ENCODE results near the gene HERPUD2. TPM values are rescaled to one million over a fixed set of nuclear protein-coding genes. Genes with fewer than 3 reads are reported as not detected.
"Not testable (repeated sequence)": the region's sequence is repeated elsewhere in the genome, so short reads cannot be mapped to it uniquely, and the experiment has no call there.

The HERPUD2 gene
- total RNA-seq, 2 donors from 2014 or later = 36.8 to 40.4 TPM

DNA sequence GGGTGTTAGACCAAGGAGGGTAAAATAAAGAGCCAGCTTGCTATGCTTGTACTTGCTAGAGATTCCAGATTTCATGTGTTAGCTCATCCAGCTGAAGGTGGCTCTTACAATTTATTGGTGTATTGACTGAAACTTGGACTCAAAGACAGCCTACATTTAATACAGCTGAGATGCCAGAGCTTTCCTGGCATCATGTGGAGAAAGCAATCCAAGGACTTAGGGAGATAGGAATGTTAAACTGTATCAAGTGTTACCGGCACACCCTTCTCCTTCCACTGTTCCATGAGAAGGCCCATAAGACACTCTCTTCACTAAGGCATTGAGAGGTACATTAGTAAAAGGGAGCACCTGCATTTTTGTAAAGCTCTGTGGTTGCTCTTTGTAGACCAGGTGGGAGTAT lies 9.3 kb upstream of the HERPUD2 start:
- H3K27ac Mint-ChIP-seq = no peak overlapping the region
- no peak overlapping the region for H3K4me3 Mint-ChIP-seq
- no peaks in the 10 kb centered on the region for H3K9me3 Mint-ChIP-seq
- no peaks in the 10 kb centered on the region for H3K27me3 Mint-ChIP-seq
- DNase-seq (ENCODE audit: low spot score) (no peak), ATAC-seq (no peak)
- H3K4me1 Mint-ChIP-seq (ENCODE audit: low read depth in 2 of 2) = peaks cover 4 to 6% of the 10 kb centered on the region in 2 donors
- H3K36me3 Mint-ChIP-seq = no peaks in the 10 kb centered on the region

DNA sequence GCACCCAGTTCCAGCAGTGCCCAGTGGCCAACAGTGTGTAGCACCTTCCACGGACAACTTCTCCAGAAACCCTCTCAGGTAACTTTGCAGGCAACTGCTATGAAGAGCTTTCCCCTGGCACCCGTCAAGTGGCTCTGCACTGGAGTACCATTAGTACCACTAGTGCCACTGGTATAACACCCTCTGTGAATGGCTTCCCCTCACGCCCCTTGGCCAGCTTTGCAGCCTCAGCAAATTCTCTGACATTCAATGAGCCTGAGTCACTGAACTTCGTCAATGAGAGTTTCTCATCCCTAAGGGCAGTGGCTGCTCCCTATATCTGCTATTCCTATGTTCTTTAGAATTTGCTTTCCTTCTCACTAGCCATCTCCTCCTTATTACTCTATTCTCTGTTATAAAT lies 7.6 kb upstream of the HERPUD2 start:
- Mint-ChIP-seq H3K4me3 (no peak overlapping the region), H3K36me3 (no peaks in the 10 kb centered on the region), H3K27me3 (no peaks in the 10 kb centered on the region), H3K4me1 (ENCODE audit: low read depth in 2 of 2) (peaks cover 0 to 4% of the 10 kb centered on the region in 2 donors), H3K9me3 (no peaks in the 10 kb centered on the region), H3K27ac (no peak overlapping the region)
- DNase-seq (ENCODE audit: low spot score) = no peak
- no peak for ATAC-seq

DNA sequence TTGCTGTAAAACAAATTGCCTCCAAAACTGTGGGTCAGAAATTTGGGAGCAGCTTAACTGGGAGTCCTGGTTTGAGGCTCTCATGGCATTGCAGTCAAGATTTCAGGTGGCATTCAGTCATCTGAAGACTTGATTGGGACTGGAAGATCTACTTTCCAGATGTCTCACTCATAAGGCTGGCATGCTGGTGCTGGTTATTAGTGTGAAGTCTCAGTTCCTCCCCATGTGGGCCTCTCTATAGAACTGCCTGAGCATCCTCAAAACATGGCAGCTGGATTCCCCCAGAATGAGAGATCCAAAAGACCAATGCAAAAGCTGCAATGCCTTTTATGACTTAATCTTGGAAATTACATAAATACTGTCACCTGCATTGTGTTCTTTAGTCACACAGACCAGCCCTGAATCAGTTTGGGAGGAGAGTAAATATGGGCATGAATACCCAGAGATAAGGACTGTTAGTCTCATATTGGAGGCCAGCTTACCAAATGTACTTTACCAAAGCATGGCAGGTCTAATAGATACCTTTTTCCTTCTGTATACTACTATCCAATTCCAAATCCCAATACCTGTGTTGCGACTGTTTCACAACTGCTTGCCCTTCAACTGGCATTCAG lies 6.5 kb upstream of the HERPUD2 start:
- peak in 1 of 2 donors; percentile 63 for ATAC-seq
- Mint-ChIP-seq H3K4me3 (no peak overlapping the region), H3K4me1 (ENCODE audit: low read depth in 2 of 2) (peaks cover 10 to 13% of the 10 kb centered on the region in 2 donors), H3K36me3 (no peaks in the 10 kb centered on the region), H3K27ac (no peak overlapping the region), H3K9me3 (no peaks in the 10 kb centered on the region), H3K27me3 (no peaks in the 10 kb centered on the region)
- no peak for DNase-seq (ENCODE audit: low spot score)

DNA sequence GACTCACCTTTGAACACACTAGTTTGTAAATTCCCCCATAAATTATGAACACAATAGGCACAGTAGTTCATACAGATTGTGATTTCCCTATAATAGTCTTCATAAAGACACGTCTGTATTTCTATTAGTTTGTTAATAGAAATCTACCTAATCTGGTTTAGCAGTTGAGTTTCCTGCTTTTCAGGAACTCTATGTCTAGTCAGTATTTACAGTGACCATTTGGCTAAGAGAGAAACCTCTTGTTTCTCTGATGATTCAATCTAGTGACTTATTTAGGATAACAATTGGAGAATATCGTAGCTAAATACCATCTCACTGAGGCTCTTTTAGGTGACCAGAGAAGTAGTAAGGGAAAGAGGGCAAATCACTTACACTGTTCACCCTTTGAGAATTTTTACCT lies 5.9 kb upstream of the HERPUD2 start:
- ATAC-seq (no peak), DNase-seq (ENCODE audit: low spot score) (no peak)
- Mint-ChIP-seq H3K36me3 (no peaks in the 10 kb centered on the region), H3K9me3 (no peaks in the 10 kb centered on the region), H3K4me3 (no peak overlapping the region), H3K4me1 (ENCODE audit: low read depth in 2 of 2) (peaks cover 16 to 17% of the 10 kb centered on the region in 2 donors), H3K27me3 (no peaks in the 10 kb centered on the region), H3K27ac (peak overlapping the region in 1 of 2 donors; percentile 68)

DNA sequence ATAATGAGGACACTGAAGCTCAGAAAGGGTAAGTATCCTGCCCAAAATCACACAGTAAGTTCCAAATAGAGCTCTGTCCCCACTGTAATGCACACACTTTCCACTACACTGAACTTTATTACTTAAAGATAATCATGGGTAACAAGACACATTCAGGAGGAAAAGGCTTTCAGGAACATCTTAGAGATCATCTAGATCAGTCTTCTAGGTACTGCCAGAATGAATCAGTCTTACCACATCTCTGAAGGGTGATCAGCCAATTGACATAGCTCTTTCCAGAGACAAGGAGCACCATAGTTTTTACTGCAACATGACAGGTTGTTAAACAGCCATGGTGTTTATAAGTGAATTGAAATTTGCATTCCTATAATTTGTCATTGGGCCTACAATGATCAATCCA lies 5.4 kb upstream of the HERPUD2 start:
- Mint-ChIP-seq H3K4me3 (no peak overlapping the region), H3K4me1 (ENCODE audit: low read depth in 2 of 2) (peaks cover 19 to 21% of the 10 kb centered on the region in 2 donors), H3K27me3 (no peaks in the 10 kb centered on the region), H3K36me3 (no peaks in the 10 kb centered on the region), H3K9me3 (no peaks in the 10 kb centered on the region), H3K27ac (peak overlapping the region in 1 of 2 donors; percentile 68)
- DNase-seq (ENCODE audit: low spot score) = no peak
- peak in 1 of 2 donors; percentile 32 for ATAC-seq

DNA sequence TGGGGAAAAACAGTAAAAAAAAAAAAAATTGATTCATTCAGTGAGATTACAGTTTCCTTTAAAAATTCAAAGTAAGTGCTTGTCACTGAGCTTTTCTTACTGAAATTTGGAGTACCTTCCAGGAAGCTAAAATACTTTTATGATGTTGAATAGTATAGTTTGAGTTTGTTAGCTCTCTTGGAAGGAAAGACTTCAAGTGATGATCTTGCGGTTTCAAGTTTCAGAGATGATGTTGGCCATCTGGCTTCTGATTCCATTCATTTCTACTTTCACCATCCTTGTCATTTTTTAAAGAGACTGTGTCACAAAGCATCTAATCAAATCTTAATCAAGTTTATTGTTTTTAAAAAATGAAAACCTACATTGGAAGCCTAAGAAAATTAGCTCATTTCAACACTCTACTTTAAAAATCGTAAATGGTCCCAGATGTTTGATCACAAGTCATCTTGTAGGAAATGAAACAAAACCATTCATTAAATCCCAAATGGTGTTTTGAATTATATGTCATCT lies 4.9 kb upstream of the HERPUD2 start:
- ATAC-seq = no peak

DNA sequence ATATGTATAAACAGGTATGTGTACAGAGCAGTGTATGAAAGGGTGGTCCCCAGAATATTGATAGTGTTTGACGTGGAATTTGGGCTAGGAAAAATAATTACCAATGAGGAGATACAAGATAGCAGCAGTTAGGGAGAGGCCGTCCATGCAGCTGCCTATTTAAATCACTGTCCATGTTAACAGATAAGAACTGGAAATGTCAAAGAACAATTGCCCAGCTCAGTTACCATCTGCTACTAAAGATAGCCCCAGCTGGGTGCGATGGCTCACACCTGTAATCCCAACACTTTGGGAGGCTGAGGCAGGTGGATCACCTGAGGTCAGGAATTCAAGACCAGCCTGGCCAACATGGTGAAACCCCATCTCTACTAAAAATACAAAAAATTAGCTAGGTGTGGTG lies 3.4 kb upstream of the HERPUD2 start:
- H3K36me3 Mint-ChIP-seq; H3K27me3 Mint-ChIP-seq; H3K4me3 Mint-ChIP-seq; ATAC-seq; DNase-seq (ENCODE audit: low spot score); H3K27ac Mint-ChIP-seq; H3K9me3 Mint-ChIP-seq: not testable (repeated sequence)
- peaks cover 26 to 30% of the 10 kb centered on the region in 2 donors for H3K4me1 Mint-ChIP-seq (ENCODE audit: low read depth in 2 of 2)

More for the DNA sequence above, 4.9 kb upstream of the HERPUD2 start:
- no peak overlapping the region for H3K4me3 Mint-ChIP-seq
- peaks cover 20 to 22% of the 10 kb centered on the region in 2 donors for H3K4me1 Mint-ChIP-seq (ENCODE audit: low read depth in 2 of 2)
- H3K27me3 Mint-ChIP-seq = no peaks in the 10 kb centered on the region
- no peaks in the 10 kb centered on the region for H3K36me3 Mint-ChIP-seq
- H3K27ac Mint-ChIP-seq = peak overlapping the region in 1 of 2 donors; percentile 68
- no peak for DNase-seq (ENCODE audit: low spot score)
- no peaks in the 10 kb centered on the region for H3K9me3 Mint-ChIP-seq

DNA sequence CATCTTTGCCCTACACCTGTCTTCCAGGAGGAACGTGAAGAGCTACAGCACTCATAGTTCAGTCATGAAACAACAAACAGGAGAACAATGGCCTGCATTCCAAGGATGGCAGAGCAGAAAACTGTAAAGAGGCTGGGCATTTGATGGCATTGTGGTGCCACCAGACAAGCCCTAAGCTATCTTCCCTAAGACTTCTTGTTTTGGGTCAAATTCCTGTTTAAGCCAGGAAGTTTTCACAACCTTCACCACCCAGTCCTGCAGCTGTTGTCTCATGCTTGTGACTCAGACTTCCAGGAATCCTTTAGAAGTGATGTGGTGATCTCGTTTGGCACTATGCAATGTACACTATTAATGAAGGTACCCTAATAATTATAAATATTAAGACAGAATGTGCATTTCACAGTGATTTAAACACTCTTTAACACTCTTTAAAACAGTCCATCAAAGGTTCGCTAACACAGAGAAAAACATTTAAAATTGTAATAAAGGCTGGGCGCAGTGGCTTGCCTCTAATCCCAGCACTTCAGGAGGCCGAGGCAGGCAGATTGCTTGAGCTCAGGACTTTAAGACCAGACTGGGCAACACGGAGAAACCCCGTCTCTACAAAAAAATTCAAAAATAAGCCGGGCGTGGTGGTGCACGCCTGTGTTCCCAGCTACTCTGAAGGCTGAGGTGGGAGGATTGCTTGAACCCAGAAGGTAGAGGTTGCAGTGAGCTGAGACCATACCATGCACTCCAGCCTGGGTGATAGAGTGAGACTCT lies 2.7 kb upstream of the HERPUD2 start:
- H3K27ac Mint-ChIP-seq = peak overlapping the region; percentile 77 to 84
- H3K27me3 Mint-ChIP-seq = no peaks in the 10 kb centered on the region
- DNase-seq (ENCODE audit: low spot score) = no peak
- H3K4me1 Mint-ChIP-seq (ENCODE audit: low read depth in 2 of 2) = peaks cover 31 to 37% of the 10 kb centered on the region in 2 donors
- ATAC-seq = no peak
- no peaks in the 10 kb centered on the region for H3K9me3 Mint-ChIP-seq
- no peaks in the 10 kb centered on the region for H3K36me3 Mint-ChIP-seq
- H3K4me3 Mint-ChIP-seq = peak overlapping the region; percentile 83

DNA sequence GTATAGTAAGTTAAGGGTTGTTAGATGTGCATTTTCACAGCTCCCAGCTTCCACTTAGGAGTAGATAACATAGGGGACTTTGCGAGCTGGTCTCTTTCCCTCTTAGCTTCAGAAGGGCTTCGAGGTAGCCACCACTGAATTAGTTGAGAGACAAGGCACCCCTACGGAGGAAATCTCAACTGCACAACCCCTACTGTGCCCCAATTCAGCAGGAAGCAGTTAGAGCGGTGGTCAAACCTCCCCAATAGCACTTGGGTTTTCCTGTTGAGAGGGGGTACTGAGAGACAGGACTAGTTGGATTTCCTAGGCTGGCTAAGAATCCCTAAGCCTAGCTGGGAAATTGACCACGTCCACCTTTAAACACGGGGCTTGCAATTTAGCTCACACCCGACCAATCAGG lies 1.1 kb upstream of the HERPUD2 start:
- ATAC-seq = no peak
- Mint-ChIP-seq H3K4me1 (ENCODE audit: low read depth in 2 of 2) (peaks cover 45 to 53% of the 10 kb centered on the region in 2 donors), H3K36me3 (no peaks in the 10 kb centered on the region)

DNA sequence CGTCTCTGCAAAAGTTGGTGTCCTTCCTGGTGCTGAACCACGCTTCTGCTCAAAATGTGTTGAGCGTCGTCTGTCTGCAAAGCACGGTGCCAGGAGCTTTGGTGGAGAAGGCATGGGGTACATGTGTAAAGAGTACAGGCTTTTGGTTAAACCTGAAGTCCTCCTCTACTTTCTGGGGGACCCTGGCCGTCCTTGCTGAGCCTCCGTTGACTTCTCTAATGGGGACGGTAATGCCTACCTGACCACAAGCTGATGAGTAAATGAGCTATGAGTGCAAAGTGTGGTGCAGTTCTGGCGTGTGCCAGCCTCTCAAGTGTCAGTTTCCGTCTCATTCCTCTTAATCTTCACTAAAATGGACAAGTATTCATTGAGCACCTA lies 527 bp upstream of the HERPUD2 start:
- peak overlapping the region; percentile 77 to 84 for H3K27ac Mint-ChIP-seq
- H3K27me3 Mint-ChIP-seq = no peaks in the 10 kb centered on the region
- no peaks in the 10 kb centered on the region for H3K9me3 Mint-ChIP-seq
- peaks cover 48 to 57% of the 10 kb centered on the region in 2 donors for H3K4me1 Mint-ChIP-seq (ENCODE audit: low read depth in 2 of 2)
- peak; percentile 13 to 66 for ATAC-seq
- peak overlapping the region; percentile 83 for H3K4me3 Mint-ChIP-seq
- no peak for DNase-seq (ENCODE audit: low spot score)
- H3K36me3 Mint-ChIP-seq = no peaks in the 10 kb centered on the region

More for the DNA sequence above, 1.1 kb upstream of the HERPUD2 start:
- H3K9me3 Mint-ChIP-seq = no peaks in the 10 kb centered on the region
- peak overlapping the region; percentile 83 for H3K4me3 Mint-ChIP-seq
- H3K27me3 Mint-ChIP-seq = no peaks in the 10 kb centered on the region
- DNase-seq (ENCODE audit: low spot score) = no peak
- H3K27ac Mint-ChIP-seq = peak overlapping the region; percentile 77 to 84

DNA sequence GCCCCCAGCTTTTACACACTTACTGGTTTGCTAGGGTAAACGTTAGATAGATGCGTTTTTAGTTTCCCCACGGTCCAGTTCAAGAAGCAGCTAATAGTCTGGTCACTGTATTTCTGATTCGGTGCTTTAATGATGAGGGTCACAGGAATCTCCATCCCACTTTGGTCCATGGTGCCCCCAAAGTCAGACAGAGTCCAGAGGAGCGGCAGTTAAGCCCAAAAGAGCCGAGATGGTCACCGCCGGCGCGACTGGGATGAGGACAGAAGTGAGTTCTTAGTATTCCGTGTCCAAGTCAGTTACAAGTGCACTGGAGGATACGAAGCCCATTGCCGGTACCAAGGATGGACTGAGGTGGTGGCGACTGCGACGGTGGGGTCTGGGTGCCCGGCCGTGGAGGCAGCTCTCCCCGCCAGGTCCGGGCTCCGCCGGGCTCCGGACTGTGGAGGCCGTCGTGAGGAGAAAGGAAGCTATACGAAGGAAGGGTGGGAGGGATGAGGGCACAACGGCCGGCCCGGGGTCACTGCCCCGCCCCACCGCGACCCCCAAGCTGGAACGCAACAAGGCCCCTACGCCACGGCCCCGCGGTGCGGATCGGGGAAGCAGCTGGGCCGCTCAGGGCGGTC lies 663 bp downstream of the HERPUD2 start:
- Mint-ChIP-seq H3K36me3 (no peaks in the 10 kb centered on the region), H3K9me3 (no peaks in the 10 kb centered on the region), H3K27me3 (no peaks in the 10 kb centered on the region), H3K27ac (peak overlapping the region; percentile 77 to 84), H3K4me1 (ENCODE audit: low read depth in 2 of 2) (peaks cover 56 to 67% of the 10 kb centered on the region in 2 donors), H3K4me3 (peak overlapping the region; percentile 83)
- peak; percentile 21 to 40 for ATAC-seq
- DNase-seq (ENCODE audit: low spot score) = no peak

DNA sequence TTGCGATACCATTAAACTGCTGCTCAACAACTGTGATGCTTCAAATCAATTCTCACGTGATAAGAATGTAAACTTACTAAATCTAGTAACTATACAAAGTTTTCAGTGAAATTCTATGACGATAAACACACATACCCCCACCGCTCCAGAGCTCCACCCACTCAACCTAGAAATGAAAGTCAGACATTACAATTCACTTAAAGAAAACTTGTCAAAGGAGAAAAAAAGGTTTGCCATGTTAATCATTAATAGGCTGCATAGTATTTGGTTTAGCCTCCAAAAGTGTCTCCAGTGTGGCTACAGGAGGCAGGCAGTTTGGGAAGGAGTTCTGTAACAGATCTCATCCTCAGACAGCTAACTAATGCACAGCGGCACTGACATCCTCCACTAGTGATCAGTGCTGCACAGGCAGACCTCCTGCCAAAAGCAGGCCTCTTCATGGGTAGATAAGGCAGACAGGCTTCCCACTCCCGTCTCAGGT lies 3.1 kb downstream of the HERPUD2 start:
- H3K27ac Mint-ChIP-seq = peak overlapping the region; percentile 77 to 84
- peaks cover 64 to 83% of the 10 kb centered on the region in 2 donors for H3K4me1 Mint-ChIP-seq (ENCODE audit: low read depth in 2 of 2)
- peak overlapping the region; percentile 83 for H3K4me3 Mint-ChIP-seq
- no peaks in the 10 kb centered on the region for H3K27me3 Mint-ChIP-seq
- no peaks in the 10 kb centered on the region for H3K36me3 Mint-ChIP-seq
- ATAC-seq (no peak), DNase-seq (ENCODE audit: low spot score) (no peak)
- no peaks in the 10 kb centered on the region for H3K9me3 Mint-ChIP-seq

DNA sequence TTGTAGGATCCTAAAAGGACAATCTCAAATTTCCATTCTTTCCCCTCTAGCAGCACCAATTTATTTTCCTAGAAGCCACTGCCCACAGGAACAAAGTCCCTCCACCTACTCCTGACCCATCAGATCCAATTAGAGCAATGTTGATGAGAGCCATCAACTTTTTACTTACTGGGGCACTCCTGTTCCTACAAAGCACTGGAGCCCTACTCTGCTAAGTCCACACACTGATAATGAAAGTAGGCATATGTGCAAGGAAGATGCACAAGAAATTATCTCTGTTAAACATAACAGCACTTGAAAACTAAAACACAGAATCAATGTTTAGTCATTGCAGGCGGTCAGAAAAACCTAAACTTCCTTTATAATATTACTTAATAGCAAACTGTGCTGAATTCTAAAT lies 3.6 kb downstream of the HERPUD2 start:
- Mint-ChIP-seq H3K9me3 (no peaks in the 10 kb centered on the region), H3K27ac (peak overlapping the region; percentile 77 to 84), H3K36me3 (no peaks in the 10 kb centered on the region), H3K4me3 (peak overlapping the region; percentile 83), H3K4me1 (ENCODE audit: low read depth in 2 of 2) (peaks cover 61 to 79% of the 10 kb centered on the region in 2 donors), H3K27me3 (no peaks in the 10 kb centered on the region)
- DNase-seq (ENCODE audit: low spot score) (no peak), ATAC-seq (peak in 1 of 2 donors; percentile 29)

DNA sequence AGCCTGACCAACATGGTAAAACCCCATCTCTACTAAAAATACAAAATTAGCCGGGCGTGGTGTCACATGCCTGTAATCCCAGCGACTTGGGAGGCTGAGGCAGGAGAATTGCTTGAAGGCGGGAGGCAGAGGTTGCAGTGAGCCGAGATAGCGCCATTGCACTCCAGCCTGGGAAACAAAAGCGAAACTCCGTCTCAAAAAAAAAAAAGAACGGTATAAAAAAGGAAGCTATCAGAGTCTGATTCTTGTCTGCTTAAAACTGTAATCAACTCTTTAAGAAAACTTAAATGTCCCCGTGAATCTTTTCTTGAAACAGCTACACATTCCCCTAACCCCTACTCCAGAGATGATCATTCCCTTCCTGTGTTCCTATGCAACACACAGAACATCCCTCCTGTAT lies 4.3 kb downstream of the HERPUD2 start:
- peak overlapping the region; percentile 77 to 84 for H3K27ac Mint-ChIP-seq
- not testable (repeated sequence) for H3K9me3 Mint-ChIP-seq; ATAC-seq; H3K36me3 Mint-ChIP-seq; DNase-seq (ENCODE audit: low spot score); H3K27me3 Mint-ChIP-seq
- peaks cover 54 to 71% of the 10 kb centered on the region in 2 donors for H3K4me1 Mint-ChIP-seq (ENCODE audit: low read depth in 2 of 2)
- H3K4me3 Mint-ChIP-seq = peak overlapping the region; percentile 83
